Caco-2 (cell line): ENCODE measurements around the gene KIF26B. TPM values are rescaled to one million over a fixed set of nuclear protein-coding genes. Genes with fewer than 3 reads are reported as not detected.

Experiments
- BruUV-seq: library from RNA; stranded (reverse); fragments of 400-500 nt; replicated peaks from 2 replicates; lab custom pipeline; 2021; lab: Mats Ljungman, UMichigan
- CTCF ChIA-PET: fragments of 300-600 bp; sonication (Branson Sonifier 250); formaldehyde crosslinking; loops from one replicate; lab custom pipeline; 2022; ENCODE audit warnings: antibody characterized with exemption; lab: Charles Lee
- POLR2A ChIA-PET: fragments of 300-600 bp; sonication (Branson Sonifier 250); formaldehyde crosslinking; loops from one replicate; lab custom pipeline; 2022; ENCODE audit warnings: antibody characterized with exemption; lab: Charles Lee
- DNase-seq, 2 experiments: peaks; one replicate each; pipeline versions ENCODE4 v3.0.0 to v3.0.0-alpha.2; 2020 to 2022
- H3K27me3 ChIP-seq: replicated peaks from 2 replicates; pipeline ENCODE4 v1.6.0; 2011; ENCODE audit warnings: low read length; ENCODE audit not compliant: control insufficient read depth, insufficient read depth
- H3K36me3 ChIP-seq: 2 replicates; pipeline ENCODE4 v1.5.1; 2011; ENCODE audit warnings: low read length; ENCODE audit not compliant: control insufficient read depth, insufficient read depth
- H3K4me1 ChIP-seq: fragments of 250-450 bp; sonication (Bioruptor Pico); 2 replicates; pipeline ENCODE4 v1.5.1; 2020; ENCODE audit warnings: mild to moderate bottlenecking
- H3K4me3 ChIP-seq: 2 replicates; pipeline ENCODE4 v1.5.1; 2011; ENCODE audit warnings: low read depth, mild to moderate bottlenecking, control low read depth, low read length
- H3K9me3 ChIP-seq: fragments of 250-450 bp; sonication (Bioruptor Pico); 2 replicates; pipeline ENCODE4 v1.5.1; 2020; ENCODE audit warnings: mild to moderate bottlenecking, moderate library complexity
- H3K27ac Mint-ChIP-seq: one replicate; pipeline ENCODE4 v1.8.0; 2022; ENCODE audit warnings: mixed read lengths; ENCODE audit not compliant: unreplicated experiment
- H3K27me3 Mint-ChIP-seq: one replicate; pipeline ENCODE4 v1.8.0; 2022; ENCODE audit warnings: mixed read lengths; ENCODE audit not compliant: insufficient read depth, unreplicated experiment
- H3K36me3 Mint-ChIP-seq: one replicate; pipeline ENCODE4 v1.8.0; 2022; ENCODE audit warnings: mild to moderate bottlenecking, mixed read lengths; ENCODE audit not compliant: insufficient read depth, unreplicated experiment
- H3K4me1 Mint-ChIP-seq: one replicate; pipeline ENCODE4 v1.8.0; 2022; ENCODE audit warnings: low read depth, mixed read lengths; ENCODE audit not compliant: unreplicated experiment
- H3K4me3 Mint-ChIP-seq: one replicate; pipeline ENCODE4 v1.8.0; 2022; ENCODE audit warnings: mild to moderate bottlenecking, moderate library complexity, mixed read lengths; ENCODE audit not compliant: unreplicated experiment
- H3K9me3 Mint-ChIP-seq: one replicate; pipeline ENCODE4 v1.8.0; 2022; ENCODE audit warnings: mixed read lengths; ENCODE audit not compliant: unreplicated experiment
- CTCF ChIP-seq, 2 experiments: fragments of 200-600 bp in 1 of 2; IDR thresholded peaks; 1 replicate in 1 of 2; 2 replicates in 1 of 2; pipeline versions ENCODE4 v1.5.1 to v1.8.0; 2011 to 2022; ENCODE audit warnings: antibody characterized with exemption in 1 of 2, control low read depth in 1 of 2, inconsistent platforms in 1 of 2, low read depth in 1 of 2, low read length in 1 of 2, mild to moderate bottlenecking in 1 of 2, moderate library complexity in 1 of 2; ENCODE audit not compliant: insufficient read depth in 1 of 2, severe bottlenecking in 1 of 2, unreplicated experiment in 1 of 2
- intact Hi-C: fragments of 100-400 bp; cut with micrococcal nuclease; formaldehyde crosslinking; loops from one replicate; pipeline ENCODE4 v1.10.0; 2022; ENCODE audit not compliant: unreplicated experiment
- total RNA-seq: library from RNA; stranded (reverse); gene quantifications from 2 replicates; pipeline ENCODE4 v1.2.3, GENCODE V29; 2022

KIF26B gene
- total RNA-seq, 1 experiment from 2014 or later = 4.9 TPM

DNA sequence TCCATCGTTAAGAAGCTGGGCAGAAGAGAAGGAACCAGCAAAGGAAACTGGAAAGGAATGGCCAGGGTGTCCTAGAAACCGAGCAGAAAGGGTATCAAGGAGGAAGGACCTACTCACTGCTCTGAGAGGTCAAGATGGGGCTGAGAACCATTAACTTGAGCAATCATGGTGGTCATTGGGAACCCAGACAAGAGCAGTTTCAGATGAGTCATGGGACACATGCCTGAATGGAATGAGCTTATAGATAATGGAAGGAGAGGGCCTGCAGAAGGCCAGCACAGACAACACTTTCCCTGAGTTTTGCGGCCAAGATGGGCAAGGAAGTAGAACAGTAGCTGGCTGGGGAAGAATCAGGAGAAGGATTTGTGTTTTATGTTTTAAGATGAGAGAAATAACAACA, 383.2 kb downstream of the KIF26B start:
- BruUV-seq = no TSS peak
- TF ChIP-seq CTCF (IDR thresholded peaks at IDR 0.05; ENCODE audit: insufficient read depth in 1 of 2, low read depth in 1 of 2, low read length in 1 of 2, severe bottlenecking in 1 of 2, unreplicated experiment in 1 of 2) = no peak
- Histone ChIP-seq H3K27me3 (no peaks in the 10 kb centered on the region), H3K4me3 (no peak overlapping the region), H3K9me3 (no peaks in the 10 kb centered on the region), H3K4me1 (no peaks in the 10 kb centered on the region), H3K36me3 (no peaks in the 10 kb centered on the region)
- H3K4me3 Mint-ChIP-seq = no peak overlapping the region
- ChIA-PET POLR2A (no interaction called here), CTCF (no interaction called here)
- H3K4me1 Mint-ChIP-seq = no peaks in the 10 kb centered on the region
- no peak for DNase-seq
- intact Hi-C loops = no loop called here
- H3K36me3 Mint-ChIP-seq = no peaks in the 10 kb centered on the region
- no peaks in the 10 kb centered on the region for H3K27me3 Mint-ChIP-seq
- peaks cover 10% of the 10 kb centered on the region for H3K9me3 Mint-ChIP-seq
- H3K27ac Mint-ChIP-seq = no peak overlapping the region

DNA sequence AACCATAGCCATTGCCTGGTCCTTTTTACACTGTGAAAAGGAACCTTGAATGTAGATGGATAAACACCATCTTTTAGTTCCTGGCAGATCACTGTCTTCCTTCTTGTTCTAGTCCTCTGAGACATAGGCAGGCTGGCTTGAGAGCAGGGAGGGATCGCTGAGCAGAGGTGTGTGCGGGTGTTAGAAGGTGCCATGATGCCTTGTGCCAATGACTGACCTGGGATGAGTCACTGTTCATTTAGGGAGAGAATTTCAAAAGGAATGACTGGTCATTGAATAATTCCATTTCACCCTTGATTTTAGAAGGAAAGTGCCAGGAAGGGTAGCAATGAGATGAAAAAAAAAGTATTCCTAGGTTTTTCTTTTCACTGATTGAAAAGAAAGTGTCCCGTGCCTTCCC, 383.9 kb downstream of the KIF26B start:
- Histone ChIP-seq H3K4me3 (no peak overlapping the region), H3K4me1 (no peaks in the 10 kb centered on the region), H3K36me3 (no peaks in the 10 kb centered on the region), H3K9me3 (no peaks in the 10 kb centered on the region), H3K27me3 (no peaks in the 10 kb centered on the region)
- Mint-ChIP-seq H3K4me1 (no peaks in the 10 kb centered on the region), H3K9me3 (peaks cover 10% of the 10 kb centered on the region), H3K4me3 (no peak overlapping the region), H3K27me3 (no peaks in the 10 kb centered on the region), H3K36me3 (no peaks in the 10 kb centered on the region), H3K27ac (no peak overlapping the region)
- no peak for DNase-seq
- TF ChIP-seq CTCF (IDR thresholded peaks at IDR 0.05; ENCODE audit: insufficient read depth in 1 of 2, low read depth in 1 of 2, low read length in 1 of 2, severe bottlenecking in 1 of 2, unreplicated experiment in 1 of 2) = no peak
- intact Hi-C loops = no loop called here
- BruUV-seq = no TSS peak
- ChIA-PET POLR2A (no interaction called here), CTCF (no interaction called here)

- ChIA-PET CTCF (no interaction called here), POLR2A (no interaction called here)
- Mint-ChIP-seq H3K9me3 (peaks cover 10% of the 10 kb centered on the region), H3K4me1 (no peaks in the 10 kb centered on the region), H3K27ac (no peak overlapping the region), H3K4me3 (no peak overlapping the region), H3K36me3 (no peaks in the 10 kb centered on the region), H3K27me3 (no peaks in the 10 kb centered on the region)
- Histone ChIP-seq H3K4me3 (no peak overlapping the region), H3K4me1 (no peaks in the 10 kb centered on the region), H3K36me3 (no peaks in the 10 kb centered on the region), H3K27me3 (no peaks in the 10 kb centered on the region), H3K9me3 (no peaks in the 10 kb centered on the region)
- BruUV-seq = no TSS peak
- no peak for TF ChIP-seq CTCF (IDR thresholded peaks at IDR 0.05; ENCODE audit: insufficient read depth in 1 of 2, low read depth in 1 of 2, low read length in 1 of 2, severe bottlenecking in 1 of 2, unreplicated experiment in 1 of 2)
- intact Hi-C loops = no loop called here
- no peak for DNase-seq
Observed at GRCh38 chr1:245541369-245541768, 386.6 kb downstream of the KIF26B start.
